Activated CD8-positive, alpha-beta memory T cell treated with anti-CD3 and anti-CD28 coated beads, Interleukin-2, amount 50 U/mL, for 24 hours (primary cell): ENCODE data around the gene E2F1.
A peak's percentile ranks its signal among the peaks of the same experiment; 100 is the strongest.

ENCODE experiments used
- DNase-seq: peaks from one replicate; pipeline ENCODE4 v3.0.0-alpha.2; 2020; ENCODE audit errors: extremely low read depth

The E2F1 gene

GRCh38 chr20:33671573-33672288 is 14.5 kb downstream of the E2F1 start:
- DNase-seq = no peak

- no peak for DNase-seq
These were observed 15.3 kb downstream of the E2F1 start for GRCh38 chr20:33670715-33671499.

GRCh38 chr20:33669873-33670640 is 16.1 kb downstream of the E2F1 start:
- no peak for DNase-seq

- no peak for DNase-seq
These were observed 17.0 kb downstream of the E2F1 start for GRCh38 chr20:33669224-33669623.

DNA sequence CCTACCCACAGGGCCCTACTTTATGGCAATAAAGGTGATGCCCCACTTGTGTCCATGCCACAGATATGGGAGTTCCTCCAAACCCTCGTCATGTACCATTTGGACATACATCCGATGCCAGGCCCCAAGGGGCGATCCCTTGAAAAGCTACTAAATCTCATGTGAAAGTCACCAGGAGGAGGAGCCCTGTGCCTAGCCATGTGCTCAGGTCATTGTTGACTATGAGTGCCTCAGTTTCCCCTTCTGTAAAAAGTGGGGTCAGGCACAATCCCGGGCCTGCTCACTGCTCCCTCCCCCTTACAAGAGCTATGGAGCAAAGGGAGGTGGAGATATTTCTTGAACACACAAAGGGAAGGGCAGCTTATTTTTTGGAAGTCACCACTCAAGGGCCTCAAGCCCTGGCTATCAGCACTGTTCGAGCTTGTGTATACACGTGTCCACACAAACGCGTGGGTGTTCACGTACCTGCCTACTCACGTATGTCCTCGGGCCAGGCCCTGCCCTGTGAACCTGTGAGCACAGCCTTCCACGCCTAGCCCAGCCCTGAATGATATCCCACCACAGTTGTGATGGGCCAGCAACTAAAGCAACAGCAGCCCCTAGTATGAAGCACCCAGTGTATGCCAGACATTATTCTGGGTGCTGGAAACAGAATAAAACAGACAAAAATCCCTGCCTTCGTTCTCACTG is 17.6 kb downstream of the E2F1 start:
- no peak for DNase-seq

GRCh38 chr20:33667676-33668465 is 18.3 kb downstream of the E2F1 start:
- DNase-seq = no peak

- no peak for DNase-seq
These were observed 18.9 kb downstream of the E2F1 start for GRCh38 chr20:33667245-33667675.

- DNase-seq = peak; percentile 64
These were observed 19.6 kb downstream of the E2F1 start, which contains the start of gene ACTL10 for GRCh38 chr20:33666293-33667244. Gene ACTL10, plus strand, starts transcription at chr20:33666943. Its CDS starts 555 bp downstream, at chr20:33667498.

DNA sequence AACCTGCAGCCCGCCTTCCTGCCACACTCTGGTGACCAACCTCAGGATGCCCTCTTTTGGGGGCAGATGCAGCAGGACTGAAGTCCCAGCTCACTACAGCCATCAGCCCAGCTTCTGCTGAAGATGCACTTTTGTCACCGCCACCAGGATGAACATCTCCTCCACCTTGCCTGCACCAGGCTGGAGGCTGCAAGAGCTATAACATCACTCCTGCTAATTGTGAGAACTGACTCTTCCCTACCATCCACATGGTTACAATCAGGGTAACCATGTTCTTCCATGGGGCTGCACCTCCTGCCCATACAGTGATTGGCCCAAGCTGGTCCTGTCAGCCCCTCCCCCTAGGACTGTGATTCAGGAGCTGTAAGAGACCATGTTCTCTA is 21.4 kb downstream of the E2F1 start:
- DNase-seq = no peak

- no peak for DNase-seq
These were observed 22.0 kb downstream of the E2F1 start for GRCh38 chr20:33664085-33664761.

GRCh38 chr20:33663161-33664084 is 22.8 kb downstream of the E2F1 start:
- DNase-seq = peak; percentile 49

- DNase-seq = no peak
These were observed 24.0 kb downstream of the E2F1 start, which contains the start of gene C20orf144 for GRCh38 chr20:33662172-33662571. Gene C20orf144, plus strand, starts transcription at chr20:33662327. Its CDS starts 19 bp downstream, at chr20:33662346.

- no peak for DNase-seq
These were observed 25.5 kb downstream of the E2F1 start for GRCh38 chr20:33660685-33661058.

DNA sequence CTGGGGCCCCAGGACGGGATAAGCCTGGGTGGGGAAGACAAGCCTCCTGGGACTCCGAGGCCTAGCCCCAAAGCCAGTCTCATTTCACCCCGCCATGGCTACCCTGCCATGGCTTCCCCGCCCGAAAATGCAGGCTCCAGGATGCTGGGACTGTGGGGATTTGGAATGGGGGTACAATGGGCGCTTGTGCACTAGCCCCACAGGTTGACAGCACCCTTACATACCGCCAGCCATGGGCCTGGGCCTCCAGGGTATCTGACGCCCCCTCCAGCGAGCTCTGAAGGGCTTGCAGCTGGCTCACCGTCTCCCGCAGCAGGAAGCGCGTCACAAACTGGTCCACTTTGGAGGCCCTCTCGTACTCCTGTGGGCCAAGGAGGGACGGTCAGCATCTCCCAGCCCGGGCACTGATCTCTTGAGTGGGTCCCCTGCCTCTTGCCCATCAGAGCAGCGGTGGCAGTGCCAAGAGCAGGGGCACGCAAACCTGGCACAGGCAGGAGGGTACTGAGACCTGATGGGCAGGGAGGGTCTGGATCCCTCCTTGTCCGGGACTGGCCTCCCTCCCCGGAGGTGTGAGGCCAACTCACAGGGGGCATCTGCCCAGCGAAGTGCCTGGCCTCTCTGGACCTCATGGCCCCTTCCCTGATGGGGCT is 26.0 kb downstream of the E2F1 start:
- DNase-seq = no peak

GRCh38 chr20:33659341-33660034 is 26.7 kb downstream of the E2F1 start:
- no peak for DNase-seq

GRCh38 chr20:33658929-33659328 is 27.3 kb downstream of the E2F1 start:
- DNase-seq = no peak

- DNase-seq = no peak
These were observed 27.7 kb downstream of the E2F1 start for GRCh38 chr20:33658510-33658909.
